Measurements from ENCODE around the gene FSTL3.
A peak's percentile ranks its signal among the peaks of the same experiment; 100 is the strongest.

GRCh38 chr19:663682-664117, 12.5 kb upstream of the FSTL3 start:
- TF ChIP-seq, protein P1, sequence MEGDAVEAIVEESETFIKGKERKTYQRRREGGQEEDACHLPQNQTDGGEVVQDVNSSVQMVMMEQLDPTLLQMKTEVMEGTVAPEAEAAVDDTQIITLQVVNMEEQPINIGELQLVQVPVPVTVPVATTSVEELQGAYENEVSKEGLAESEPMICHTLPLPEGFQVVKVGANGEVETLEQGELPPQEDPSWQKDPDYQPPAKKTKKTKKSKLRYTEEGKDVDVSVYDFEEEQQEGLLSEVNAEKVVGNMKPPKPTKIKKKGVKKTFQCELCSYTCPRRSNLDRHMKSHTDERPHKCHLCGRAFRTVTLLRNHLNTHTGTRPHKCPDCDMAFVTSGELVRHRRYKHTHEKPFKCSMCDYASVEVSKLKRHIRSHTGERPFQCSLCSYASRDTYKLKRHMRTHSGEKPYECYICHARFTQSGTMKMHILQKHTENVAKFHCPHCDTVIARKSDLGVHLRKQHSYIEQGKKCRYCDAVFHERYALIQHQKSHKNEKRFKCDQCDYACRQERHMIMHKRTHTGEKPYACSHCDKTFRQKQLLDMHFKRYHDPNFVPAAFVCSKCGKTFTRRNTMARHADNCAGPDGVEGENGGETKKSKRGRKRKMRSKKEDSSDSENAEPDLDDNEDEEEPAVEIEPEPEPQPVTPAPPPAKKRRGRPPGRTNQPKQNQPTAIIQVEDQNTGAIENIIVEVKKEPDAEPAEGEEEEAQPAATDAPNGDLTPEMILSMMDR (IDR thresholded peaks at IDR 0.05), result peak in 1 of 4 experiments; percentile 9
- TF ChIP-seq POLR2AphosphoS5 (IDR thresholded peaks at IDR 0.05), result no peak
